ENCODE measurements around the gene CPA5.
A peak's percentile ranks its signal among the peaks of the same experiment; 100 is the strongest.
"Not testable (repeated sequence)": the region's sequence is repeated elsewhere in the genome, so short reads cannot be mapped to it uniquely, and the experiment has no call there.

Gene CPA5

DNA sequence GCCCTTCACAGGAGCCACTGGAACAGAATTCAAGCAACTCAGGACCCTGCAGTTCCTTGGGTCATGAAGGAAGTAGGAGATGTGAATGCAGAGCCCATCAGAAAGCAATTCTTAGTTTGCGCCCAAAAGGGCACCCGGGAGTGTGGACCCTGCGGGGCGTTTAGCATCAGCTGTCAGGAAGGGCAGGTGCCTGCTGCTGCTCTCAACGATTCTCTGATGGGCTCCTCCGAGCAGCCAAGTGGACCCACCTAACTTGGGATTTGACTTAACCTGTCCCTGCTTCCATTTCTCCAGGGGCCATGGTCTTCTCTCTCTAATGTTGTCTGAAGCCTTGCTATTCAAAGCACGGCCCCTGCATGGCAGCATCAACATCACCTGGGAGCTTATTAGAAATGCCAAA is 17.1 kb downstream of the CPA5 start:
- no peak for DNase-seq

DNA sequence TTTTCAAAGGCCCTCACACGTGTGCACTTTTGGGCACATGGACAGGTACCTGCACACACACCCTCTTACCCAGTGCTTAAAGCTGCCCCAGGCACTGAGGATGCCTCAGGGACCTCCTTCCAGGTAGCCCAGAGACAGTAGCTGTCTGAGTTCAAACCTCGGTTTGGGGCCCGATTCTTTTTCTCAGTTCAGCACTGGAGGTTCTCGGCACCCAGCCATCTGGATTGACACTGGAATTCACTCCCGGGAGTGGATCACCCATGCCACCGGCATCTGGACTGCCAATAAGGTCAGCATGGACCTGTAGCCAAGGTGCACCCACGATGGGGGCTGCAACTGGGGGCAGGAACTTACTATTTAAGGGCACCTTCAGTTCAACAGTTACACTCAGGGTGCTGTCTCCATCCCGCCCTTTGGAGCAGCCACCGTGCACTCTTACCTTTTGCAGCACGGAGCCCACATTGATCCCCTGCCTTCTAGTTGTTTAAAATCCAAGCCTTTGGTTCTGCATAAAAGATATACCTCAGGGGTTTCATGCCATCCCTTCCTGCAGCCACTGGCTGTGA is 17.7 kb downstream of the CPA5 start:
- no peak for DNase-seq

- DNase-seq: no peak
These were observed 18.6 kb downstream of the CPA5 start for GRCh38 chr7:130363026-130363847.

GRCh38 chr7:130364451-130364850 is 19.8 kb downstream of the CPA5 start:
- no peak for DNase-seq

DNA sequence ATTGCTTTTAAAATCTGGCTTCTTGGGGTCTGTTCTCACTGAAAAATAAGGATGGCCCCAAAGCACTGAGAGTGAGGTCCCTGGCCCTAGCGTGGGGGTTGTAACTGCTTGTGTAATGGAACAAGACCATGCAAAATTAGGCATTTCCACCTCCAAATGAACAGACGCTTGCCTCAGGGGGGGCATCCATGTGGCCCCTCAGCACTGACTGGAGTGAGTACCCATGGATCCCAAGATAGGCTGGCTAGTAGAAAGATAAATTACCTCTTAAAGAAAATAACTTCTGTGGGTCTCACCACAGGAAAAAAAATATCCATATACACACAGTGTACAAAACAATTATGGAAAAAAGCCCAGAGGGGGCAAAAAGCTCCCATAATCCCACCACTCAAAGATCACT is 20.5 kb downstream of the CPA5 start:
- DNase-seq: no peak

DNA sequence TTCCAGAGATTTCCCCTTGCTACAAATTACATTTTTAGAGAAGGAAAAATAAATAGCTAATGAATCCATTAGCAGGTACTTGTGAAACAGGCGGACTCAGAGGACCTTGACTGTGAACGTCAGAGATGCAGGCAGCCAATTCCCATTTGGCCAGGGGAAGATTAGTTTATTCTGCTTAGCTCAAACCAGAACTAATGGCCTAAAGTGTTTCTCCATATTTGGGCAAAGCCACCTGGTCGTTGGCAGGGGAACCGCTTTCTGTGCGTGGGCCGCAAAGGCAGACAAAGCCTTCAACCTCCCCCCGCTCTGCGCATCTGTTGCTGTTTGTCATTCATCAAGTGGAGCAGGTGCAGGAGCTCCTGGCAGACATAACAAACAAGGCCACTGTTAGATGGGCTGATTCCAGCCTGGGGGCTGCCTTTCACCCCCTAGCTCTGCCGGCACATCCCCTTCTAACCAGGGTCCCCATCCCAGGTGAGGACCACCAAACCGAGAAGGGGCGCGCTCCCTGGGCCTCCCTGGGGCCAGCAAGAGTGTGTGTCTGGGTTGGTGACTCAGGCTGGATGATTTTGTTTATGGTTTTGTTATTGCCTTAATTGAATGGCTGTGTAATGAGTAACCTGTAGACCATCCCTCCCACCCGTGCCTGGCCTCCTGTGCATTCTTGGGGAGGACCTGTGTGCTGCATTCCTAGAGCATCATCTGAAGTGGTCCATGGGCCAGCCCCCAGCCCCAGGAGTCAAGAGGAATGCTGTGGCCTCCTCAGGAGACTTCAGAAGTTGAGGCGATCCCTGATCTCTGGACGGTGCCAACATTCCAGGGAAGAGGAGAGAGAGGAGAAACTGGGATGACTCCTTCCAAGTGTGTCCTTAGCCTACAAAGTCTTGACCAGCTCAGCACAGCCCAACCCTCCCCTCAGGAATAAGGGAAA is 21.2 kb downstream of the CPA5 start:
- no peak for DNase-seq

DNA sequence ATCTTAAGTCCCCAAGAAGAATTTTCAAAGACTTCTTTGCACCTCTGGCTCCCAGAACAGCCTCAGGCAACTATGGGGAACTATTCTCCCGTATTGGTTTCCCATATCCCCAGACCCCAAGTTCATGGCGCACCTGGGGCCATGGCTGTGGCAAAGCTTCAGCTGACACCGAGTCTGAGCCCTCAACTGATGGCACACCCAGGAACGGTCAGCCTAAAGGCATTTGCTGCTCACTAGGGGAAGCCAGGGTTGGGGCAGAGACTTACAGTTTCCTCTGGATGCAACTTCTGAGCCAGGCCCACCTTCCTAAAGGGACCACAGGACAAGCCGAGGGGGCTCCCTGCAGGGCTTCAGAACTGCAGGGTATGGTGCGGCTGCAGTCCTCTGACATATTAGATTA is 21.9 kb downstream of the CPA5 start:
- DNase-seq: no peak

DNA sequence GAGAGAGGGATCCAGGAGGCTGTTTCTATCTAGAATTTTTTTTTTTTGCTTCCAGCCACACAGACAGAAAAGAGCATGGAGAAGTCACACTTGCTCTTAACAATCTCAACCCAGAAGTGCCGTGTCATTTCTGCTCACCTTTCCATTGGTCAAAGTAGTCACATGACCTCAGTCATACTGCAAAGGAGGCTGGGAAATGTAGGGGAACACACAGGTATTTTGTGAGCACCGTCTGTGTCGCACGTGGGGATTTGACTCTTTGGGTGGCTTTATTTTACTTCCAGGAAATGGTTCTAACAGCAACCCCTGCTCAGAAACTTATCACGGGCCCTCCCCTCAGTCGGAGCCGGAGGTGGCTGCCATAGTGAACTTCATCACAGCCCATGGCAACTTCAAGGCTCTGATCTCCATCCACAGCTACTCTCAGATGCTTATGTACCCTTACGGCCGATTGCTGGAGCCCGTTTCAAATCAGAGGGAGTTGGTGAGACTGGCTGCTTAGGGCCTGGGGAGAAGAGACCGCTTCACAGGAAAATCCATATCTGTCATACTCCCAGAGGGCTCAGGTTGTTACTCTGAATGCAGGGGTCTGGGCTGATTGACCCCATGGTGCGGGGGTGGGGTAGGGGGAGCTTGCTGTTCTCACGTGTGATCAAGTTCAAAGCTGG is 22.6 kb downstream of the CPA5 start:
- peak; percentile 19 to 43 for DNase-seq

DNA sequence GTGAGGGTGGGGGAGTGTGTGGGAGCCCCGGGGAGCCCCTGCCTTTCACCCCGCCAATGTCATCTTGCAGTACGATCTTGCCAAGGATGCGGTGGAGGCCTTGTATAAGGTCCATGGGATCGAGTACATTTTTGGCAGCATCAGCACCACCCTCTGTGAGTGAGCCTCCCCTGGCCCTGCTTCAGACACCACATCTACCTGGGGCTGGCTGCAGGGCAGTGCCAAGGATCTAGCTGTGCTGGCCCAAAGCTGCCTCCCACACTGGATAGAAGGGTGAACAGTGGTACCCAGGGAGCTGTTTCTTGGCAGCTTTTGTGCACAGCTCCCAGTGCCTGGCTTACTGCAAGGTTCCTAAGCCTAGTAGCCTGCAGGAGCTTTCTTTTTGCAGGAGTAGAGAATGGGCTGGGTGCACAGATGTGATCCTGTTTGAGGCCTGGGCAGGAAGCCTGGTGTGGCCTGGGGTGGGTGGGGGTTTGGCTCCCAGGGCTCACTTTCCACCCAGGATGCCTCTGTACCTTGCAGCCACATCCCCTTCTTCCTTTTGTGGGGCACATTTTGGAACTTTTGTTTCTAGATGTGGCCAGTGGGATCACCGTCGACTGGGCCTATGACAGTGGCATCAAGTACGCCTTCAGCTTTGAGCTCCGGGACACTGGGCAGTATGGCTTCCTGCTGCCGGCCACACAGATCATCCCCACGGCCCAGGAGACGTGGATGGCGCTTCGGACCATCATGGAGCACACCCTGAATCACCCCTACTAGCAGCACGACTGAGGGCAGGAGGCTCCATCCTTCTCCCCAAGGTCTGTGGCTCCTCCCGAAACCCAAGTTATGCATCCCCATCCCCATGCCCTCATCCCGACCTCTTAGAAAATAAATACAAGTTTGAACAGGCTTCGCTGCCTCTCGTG is 23.5 kb downstream of the CPA5 start:
- DNase-seq: no peak

- no peak for DNase-seq
These were observed 24.6 kb downstream of the CPA5 start for GRCh38 chr7:130369110-130369711.

GRCh38 chr7:130369831-130370550 is 25.4 kb downstream of the CPA5 start:
- no peak for DNase-seq

DNA sequence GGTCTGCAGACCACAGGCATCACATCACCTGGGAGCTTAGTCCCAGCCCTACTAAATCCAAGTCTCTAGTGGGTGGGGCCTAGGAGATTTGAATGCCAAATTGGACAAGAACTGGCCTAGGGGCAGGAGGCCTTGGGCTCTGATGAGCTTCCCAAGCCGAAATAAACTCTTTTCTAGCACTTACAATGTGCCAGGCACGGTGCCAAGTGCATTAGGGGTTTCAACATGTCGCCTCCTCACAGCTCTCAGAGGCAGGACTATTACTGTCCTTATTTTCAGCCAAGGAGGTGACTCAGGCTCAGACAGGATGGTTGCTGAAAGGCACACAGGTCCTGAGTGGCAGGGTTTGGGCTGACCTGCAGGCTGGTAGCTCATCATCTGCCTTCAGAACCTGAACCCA is 26.4 kb downstream of the CPA5 start:
- no peak for DNase-seq

GRCh38 chr7:130372402-130373165 is 28.0 kb downstream of the CPA5 start:
- DNase-seq: no peak

GRCh38 chr7:130374507-130374906 is 29.9 kb downstream of the CPA5 start:
- no peak for DNase-seq

DNA sequence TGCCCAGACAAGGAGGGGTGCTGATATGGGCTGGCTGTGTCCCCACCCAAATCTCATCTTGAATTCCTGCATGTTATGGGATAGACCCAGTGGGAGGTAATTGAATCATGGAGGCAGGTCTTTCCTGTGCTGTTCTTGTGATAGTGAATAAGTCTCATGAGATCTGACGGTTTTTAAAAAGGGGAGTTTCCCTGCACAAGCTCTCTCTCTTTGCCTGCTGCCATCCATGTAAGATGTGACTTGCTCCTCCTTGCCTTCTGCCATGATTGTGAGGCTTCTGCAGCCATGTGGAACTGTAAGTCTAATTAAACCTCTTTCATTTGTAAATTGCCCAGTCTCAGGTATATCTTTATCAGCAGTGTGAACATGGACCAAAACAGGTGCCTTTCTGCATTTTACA is 31.8 kb downstream of the CPA5 start:
- DNase-seq: not testable (repeated sequence)

- no peak for DNase-seq
These were observed 32.6 kb downstream of the CPA5 start for GRCh38 chr7:130377178-130377577.

DNA sequence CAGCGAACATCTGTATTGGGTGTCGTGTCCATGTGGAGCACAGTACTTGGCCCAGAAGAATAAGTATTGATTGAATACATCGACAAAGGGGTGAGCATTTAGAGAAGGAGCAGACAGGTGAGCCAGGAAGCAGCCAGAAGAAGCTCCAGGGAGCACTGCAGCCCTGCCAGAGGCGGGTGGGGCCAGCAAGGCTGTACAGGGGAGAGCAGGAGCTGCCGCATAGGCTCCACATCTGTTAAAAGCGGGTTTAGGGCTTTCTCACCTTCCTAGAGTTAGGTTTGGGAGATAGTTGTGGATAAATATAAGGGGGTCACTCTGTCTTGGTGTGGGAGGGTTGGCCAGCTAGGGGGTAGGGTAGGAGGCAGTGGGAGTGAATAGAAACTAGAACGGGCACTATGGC is 34.4 kb downstream of the CPA5 start:
- DNase-seq: no peak

DNA sequence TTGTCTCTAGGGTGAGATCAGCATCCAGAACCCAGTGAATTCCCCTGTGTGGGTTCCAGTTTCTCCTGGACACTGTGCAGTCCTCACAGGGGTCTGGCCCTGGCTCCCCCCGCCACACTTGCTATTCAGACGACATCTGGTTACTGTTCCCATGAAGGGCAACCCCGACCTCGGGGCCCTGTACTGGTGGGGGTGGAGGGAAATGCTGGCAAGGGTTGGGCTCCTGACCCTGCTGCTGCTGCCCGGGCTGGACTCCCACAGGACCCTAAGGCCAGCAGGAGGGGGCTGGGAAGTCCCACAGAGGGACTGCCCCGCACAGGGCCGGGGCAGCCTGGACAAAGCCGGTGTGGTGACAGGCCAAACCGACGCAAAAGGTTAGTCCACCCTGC is 34.9 kb downstream of the CPA5 start:
- no peak for DNase-seq

GRCh38 chr7:130379921-130380860 is 35.6 kb downstream of the CPA5 start, which contains the start of gene CPA1:
CPA1 (plus strand) TSS chr7:130380494; CDS start chr7:130380521, 27 bp downstream.
- DNase-seq: no peak

Measured in CD4-positive, alpha-beta T cell treated with Interleukin-1 beta for 1 hour (primary cell).